ENCODE results near the gene CCDC148. TPM values are rescaled to one million over a fixed set of nuclear protein-coding genes. Genes with fewer than 3 reads are reported as not detected.

Gene CCDC148
- total and polyA plus RNA-seq, 2 experiments from 2014 or later = 1.2 to 1.8 TPM

DNA sequence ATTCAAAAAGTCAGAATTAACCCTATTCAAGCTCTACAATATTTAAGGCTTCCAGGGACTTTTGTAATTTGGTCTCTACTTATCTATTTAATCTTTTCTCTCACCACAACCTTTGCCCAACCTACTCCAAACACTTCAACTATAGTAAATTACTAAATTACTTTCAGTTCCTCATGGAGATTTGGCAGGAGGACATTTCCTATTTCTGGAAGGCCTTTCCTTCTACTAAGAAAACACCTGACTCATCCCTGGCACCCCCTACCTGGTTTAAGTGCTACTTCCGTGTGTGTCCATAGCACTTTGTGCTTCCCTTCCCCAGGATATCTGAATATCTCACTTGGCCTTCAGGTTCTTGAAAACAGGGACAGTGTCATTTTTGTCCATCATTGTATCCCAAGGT is 258.6 kb downstream of the CCDC148 start:
- no peaks in the 10 kb centered on the region for H3F3A ChIP-seq (replicated peaks; ENCODE audit: low read depth)
- no peaks in the 10 kb centered on the region for H3K27me3 ChIP-seq (ENCODE audit: insufficient read depth)
- H3K4me1 Mint-ChIP-seq = peaks cover 2% of the 10 kb centered on the region; the same call in 1 of the 3 replicates
- no peak overlapping the region for H3K4me3 ChIP-seq
- no peak for ATAC-seq
- H4K20me1 ChIP-seq (replicated peaks; ENCODE audit: insufficient read depth) = no peaks in the 10 kb centered on the region
- H2AFZ ChIP-seq = no peak overlapping the region
- no peak overlapping the region; the same call in 1 of the 2 replicates for H3K27ac Mint-ChIP-seq
- no peaks in the 10 kb centered on the region for H3K4me1 ChIP-seq (ENCODE audit: insufficient read depth)
- no peaks in the 10 kb centered on the region for H3K27me3 Mint-ChIP-seq (ENCODE audit: insufficient read depth, low read depth, poor library complexity)
- no peak overlapping the region for H3K4me2 ChIP-seq
- no peak for DNase-seq (ENCODE audit: low spot score)
- no peaks in the 10 kb centered on the region for H3K36me3 ChIP-seq (ENCODE audit: insufficient read depth)
- no peak overlapping the region for H3K27ac ChIP-seq (ENCODE audit: low read depth)
- H3K36me3 Mint-ChIP-seq (ENCODE audit: low read depth) = no peaks in the 10 kb centered on the region
- H3K9me2 ChIP-seq (ENCODE audit: insufficient read depth) = no peaks in the 10 kb centered on the region
- TF ChIP-seq ZNF331 (CRISPR knock-in tag; IDR thresholded peaks at IDR 0.05; ENCODE audit: low read depth) (no peak), ZNF114 (CRISPR knock-in tag; IDR thresholded peaks at IDR 0.05) (no peak), CREB1 (CRISPR knock-in tag; IDR thresholded peaks at IDR 0.05; ENCODE audit: low read depth) (no peak), STAT1 (IDR thresholded peaks at IDR 0.05; ENCODE audit: unreplicated experiment) (no peak), POLR2AphosphoS5 (IDR thresholded peaks at IDR 0.05; ENCODE audit: low read depth) (no peak), EZH2phosphoT487 (IDR thresholded peaks at IDR 0.05; ENCODE audit: unreplicated experiment) (no peak), NANOG (IDR thresholded peaks at IDR 0.05; ENCODE audit: borderline replicate concordance) (no peak), EZH2 (IDR thresholded peaks at IDR 0.05; ENCODE audit: low read depth, unreplicated experiment) (no peak), JUNB (IDR thresholded peaks at IDR 0.05; ENCODE audit: unreplicated experiment) (no peak)
- TF ChIP-seq, protein P1, sequence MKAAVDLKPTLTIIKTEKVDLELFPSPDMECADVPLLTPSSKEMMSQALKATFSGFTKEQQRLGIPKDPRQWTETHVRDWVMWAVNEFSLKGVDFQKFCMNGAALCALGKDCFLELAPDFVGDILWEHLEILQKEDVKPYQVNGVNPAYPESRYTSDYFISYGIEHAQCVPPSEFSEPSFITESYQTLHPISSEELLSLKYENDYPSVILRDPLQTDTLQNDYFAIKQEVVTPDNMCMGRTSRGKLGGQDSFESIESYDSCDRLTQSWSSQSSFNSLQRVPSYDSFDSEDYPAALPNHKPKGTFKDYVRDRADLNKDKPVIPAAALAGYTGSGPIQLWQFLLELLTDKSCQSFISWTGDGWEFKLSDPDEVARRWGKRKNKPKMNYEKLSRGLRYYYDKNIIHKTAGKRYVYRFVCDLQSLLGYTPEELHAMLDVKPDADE (IDR thresholded peaks at IDR 0.05) = no peak
- TF ChIP-seq, protein P2, sequence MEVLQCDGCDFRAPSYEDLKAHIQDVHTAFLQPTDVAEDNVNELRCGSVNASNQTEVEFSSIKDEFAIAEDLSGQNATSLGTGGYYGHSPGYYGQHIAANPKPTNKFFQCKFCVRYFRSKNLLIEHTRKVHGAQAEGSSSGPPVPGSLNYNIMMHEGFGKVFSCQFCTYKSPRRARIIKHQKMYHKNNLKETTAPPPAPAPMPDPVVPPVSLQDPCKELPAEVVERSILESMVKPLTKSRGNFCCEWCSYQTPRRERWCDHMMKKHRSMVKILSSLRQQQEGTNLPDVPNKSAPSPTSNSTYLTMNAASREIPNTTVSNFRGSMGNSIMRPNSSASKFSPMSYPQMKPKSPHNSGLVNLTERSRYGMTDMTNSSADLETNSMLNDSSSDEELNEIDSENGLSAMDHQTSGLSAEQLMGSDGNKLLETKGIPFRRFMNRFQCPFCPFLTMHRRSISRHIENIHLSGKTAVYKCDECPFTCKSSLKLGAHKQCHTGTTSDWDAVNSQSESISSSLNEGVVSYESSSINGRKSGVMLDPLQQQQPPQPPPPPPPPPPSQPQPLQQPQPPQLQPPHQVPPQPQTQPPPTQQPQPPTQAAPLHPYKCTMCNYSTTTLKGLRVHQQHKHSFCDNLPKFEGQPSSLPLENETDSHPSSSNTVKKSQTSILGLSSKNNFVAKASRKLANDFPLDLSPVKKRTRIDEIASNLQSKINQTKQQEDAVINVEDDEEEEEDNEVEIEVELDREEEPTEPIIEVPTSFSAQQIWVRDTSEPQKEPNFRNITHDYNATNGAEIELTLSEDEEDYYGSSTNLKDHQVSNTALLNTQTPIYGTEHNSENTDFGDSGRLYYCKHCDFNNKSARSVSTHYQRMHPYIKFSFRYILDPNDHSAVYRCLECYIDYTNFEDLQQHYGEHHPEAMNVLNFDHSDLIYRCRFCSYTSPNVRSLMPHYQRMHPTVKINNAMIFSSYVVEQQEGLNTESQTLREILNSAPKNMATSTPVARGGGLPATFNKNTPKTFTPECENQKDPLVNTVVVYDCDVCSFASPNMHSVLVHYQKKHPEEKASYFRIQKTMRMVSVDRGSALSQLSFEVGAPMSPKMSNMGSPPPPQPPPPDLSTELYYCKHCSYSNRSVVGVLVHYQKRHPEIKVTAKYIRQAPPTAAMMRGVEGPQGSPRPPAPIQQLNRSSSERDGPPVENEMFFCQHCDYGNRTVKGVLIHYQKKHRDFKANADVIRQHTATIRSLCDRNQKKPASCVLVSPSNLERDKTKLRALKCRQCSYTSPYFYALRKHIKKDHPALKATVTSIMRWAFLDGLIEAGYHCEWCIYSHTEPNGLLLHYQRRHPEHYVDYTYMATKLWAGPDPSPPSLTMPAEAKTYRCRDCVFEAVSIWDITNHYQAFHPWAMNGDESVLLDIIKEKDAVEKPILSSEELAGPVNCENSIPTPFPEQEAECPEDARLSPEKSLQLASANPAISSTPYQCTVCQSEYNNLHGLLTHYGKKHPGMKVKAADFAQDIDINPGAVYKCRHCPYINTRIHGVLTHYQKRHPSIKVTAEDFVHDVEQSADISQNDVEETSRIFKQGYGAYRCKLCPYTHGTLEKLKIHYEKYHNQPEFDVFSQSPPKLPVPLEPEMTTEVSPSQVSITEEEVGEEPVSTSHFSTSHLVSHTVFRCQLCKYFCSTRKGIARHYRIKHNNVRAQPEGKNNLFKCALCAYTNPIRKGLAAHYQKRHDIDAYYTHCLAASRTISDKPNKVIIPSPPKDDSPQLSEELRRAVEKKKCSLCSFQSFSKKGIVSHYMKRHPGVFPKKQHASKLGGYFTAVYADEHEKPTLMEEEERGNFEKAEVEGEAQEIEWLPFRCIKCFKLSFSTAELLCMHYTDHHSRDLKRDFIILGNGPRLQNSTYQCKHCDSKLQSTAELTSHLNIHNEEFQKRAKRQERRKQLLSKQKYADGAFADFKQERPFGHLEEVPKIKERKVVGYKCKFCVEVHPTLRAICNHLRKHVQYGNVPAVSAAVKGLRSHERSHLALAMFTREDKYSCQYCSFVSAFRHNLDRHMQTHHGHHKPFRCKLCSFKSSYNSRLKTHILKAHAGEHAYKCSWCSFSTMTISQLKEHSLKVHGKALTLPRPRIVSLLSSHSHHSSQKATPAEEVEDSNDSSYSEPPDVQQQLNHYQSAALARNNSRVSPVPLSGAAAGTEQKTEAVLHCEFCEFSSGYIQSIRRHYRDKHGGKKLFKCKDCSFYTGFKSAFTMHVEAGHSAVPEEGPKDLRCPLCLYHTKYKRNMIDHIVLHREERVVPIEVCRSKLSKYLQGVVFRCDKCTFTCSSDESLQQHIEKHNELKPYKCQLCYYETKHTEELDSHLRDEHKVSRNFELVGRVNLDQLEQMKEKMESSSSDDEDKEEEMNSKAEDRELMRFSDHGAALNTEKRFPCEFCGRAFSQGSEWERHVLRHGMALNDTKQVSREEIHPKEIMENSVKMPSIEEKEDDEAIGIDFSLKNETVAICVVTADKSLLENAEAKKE (CRISPR knock-in tag; IDR thresholded peaks at IDR 0.05) = no peak
- TF ChIP-seq, protein P3, sequence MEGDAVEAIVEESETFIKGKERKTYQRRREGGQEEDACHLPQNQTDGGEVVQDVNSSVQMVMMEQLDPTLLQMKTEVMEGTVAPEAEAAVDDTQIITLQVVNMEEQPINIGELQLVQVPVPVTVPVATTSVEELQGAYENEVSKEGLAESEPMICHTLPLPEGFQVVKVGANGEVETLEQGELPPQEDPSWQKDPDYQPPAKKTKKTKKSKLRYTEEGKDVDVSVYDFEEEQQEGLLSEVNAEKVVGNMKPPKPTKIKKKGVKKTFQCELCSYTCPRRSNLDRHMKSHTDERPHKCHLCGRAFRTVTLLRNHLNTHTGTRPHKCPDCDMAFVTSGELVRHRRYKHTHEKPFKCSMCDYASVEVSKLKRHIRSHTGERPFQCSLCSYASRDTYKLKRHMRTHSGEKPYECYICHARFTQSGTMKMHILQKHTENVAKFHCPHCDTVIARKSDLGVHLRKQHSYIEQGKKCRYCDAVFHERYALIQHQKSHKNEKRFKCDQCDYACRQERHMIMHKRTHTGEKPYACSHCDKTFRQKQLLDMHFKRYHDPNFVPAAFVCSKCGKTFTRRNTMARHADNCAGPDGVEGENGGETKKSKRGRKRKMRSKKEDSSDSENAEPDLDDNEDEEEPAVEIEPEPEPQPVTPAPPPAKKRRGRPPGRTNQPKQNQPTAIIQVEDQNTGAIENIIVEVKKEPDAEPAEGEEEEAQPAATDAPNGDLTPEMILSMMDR (conservative IDR thresholded peaks at IDR 0.05; ENCODE audit: low read depth in 2 of 2) = no peak
- TF ChIP-seq, protein P4, sequence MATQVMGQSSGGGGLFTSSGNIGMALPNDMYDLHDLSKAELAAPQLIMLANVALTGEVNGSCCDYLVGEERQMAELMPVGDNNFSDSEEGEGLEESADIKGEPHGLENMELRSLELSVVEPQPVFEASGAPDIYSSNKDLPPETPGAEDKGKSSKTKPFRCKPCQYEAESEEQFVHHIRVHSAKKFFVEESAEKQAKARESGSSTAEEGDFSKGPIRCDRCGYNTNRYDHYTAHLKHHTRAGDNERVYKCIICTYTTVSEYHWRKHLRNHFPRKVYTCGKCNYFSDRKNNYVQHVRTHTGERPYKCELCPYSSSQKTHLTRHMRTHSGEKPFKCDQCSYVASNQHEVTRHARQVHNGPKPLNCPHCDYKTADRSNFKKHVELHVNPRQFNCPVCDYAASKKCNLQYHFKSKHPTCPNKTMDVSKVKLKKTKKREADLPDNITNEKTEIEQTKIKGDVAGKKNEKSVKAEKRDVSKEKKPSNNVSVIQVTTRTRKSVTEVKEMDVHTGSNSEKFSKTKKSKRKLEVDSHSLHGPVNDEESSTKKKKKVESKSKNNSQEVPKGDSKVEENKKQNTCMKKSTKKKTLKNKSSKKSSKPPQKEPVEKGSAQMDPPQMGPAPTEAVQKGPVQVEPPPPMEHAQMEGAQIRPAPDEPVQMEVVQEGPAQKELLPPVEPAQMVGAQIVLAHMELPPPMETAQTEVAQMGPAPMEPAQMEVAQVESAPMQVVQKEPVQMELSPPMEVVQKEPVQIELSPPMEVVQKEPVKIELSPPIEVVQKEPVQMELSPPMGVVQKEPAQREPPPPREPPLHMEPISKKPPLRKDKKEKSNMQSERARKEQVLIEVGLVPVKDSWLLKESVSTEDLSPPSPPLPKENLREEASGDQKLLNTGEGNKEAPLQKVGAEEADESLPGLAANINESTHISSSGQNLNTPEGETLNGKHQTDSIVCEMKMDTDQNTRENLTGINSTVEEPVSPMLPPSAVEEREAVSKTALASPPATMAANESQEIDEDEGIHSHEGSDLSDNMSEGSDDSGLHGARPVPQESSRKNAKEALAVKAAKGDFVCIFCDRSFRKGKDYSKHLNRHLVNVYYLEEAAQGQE (IDR thresholded peaks at IDR 0.05; ENCODE audit: unreplicated experiment) = no peak
- no peaks in the 10 kb centered on the region for H3K9me3 Mint-ChIP-seq
- no peaks in the 10 kb centered on the region for H3K79me2 ChIP-seq (replicated peaks; ENCODE audit: insufficient read depth)
- no peak overlapping the region for H3K4me3 Mint-ChIP-seq

All from GM23338 (cell line).